OCI-M2 (cell line): ENCODE measurements around the gene PLEK.
"Not testable (repeated sequence)": the region's sequence is repeated elsewhere in the genome, so short reads cannot be mapped to it uniquely, and the experiment has no call there.

Experiments used
- DNase-seq: peaks from one replicate; lab custom pipeline; 2025; ENCODE audit not compliant: unreplicated experiment; lab: John Stamatoyannopoulos, UW

Gene PLEK

DNA sequence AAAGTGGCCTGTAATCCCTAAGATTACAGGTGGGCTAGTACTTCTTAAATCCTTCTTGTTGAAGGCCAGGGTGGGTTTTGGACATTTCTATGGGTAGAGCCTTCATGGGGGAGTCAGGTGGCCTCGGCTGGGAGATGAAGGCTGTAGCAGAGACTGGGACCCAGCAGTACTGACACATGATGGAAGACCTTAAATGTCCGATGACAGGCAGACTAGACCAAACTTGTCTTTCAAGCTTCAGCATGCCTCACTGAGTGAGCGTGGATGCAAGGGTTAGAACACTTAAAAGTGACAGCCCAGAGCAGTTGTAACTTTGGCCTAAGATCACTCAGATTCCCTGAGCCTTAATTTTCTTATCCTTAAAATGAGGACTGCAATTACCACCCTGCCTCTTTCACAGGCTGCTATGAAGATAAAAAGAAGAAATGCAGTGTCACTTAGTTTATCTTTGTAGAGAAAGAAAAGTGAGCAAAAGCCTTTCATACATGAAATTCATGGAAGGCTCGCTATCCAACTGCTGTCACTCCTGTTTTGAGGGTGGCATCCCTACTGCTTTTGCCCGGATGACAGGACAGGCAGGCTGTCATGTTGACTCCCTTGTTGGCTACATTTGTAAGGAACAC, 19.5 kb downstream of the PLEK start:
- DNase-seq, result no peak

GRCh38 chr2:68385220-68385906, 20.3 kb downstream of the PLEK start:
- DNase-seq, result no peak

- no peak for DNase-seq
Measured at GRCh38 chr2:68385907-68386287, 20.8 kb downstream of the PLEK start.

DNA sequence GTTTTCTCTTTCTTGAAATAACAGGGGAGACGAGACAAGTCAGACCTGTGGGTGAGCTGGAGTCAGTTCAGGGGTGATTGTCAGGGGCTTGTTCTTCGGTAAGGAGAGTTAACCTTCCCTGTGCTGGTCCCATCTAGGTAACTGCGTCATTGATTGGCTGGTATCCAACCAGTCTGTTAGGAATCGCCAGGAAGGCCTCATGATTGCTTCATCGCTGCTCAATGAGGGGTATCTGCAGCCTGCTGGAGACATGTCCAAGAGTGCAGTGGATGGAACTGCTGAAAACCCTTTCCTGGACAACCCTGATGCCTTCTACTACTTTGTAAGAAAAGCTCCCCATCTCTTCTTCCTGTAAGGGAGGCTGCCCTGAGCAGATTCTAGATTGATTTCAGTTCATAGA, 21.3 kb downstream of the PLEK start:
- no peak for DNase-seq

- no peak for DNase-seq
Measured at GRCh38 chr2:68387408-68388350, 22.6 kb downstream of the PLEK start.

GRCh38 chr2:68388358-68388757, 23.3 kb downstream of the PLEK start:
- DNase-seq, result no peak

GRCh38 chr2:68388772-68389171, 23.7 kb downstream of the PLEK start:
- DNase-seq, result no peak

GRCh38 chr2:68390114-68390513, 25.0 kb downstream of the PLEK start:
- DNase-seq, result no peak

DNA sequence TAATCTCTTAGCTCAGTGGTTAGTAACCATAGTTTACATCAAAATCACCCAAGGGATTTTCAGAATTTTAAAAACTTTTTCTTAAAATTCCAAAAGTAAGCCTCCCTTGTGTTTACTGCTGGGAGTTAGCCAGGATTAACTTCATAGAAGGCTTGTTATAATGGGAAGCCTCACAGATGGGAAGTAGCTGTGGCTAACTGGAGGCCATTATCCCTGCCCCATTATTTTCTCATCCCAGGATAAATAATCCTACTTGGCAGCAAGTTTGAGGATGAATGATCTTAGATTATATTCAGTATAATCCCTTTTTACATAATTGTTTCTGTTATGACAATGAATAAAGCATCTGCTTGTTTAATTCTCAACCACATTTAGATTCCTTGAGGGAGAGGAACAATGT, 25.5 kb downstream of the PLEK start:
- no peak for DNase-seq

DNA sequence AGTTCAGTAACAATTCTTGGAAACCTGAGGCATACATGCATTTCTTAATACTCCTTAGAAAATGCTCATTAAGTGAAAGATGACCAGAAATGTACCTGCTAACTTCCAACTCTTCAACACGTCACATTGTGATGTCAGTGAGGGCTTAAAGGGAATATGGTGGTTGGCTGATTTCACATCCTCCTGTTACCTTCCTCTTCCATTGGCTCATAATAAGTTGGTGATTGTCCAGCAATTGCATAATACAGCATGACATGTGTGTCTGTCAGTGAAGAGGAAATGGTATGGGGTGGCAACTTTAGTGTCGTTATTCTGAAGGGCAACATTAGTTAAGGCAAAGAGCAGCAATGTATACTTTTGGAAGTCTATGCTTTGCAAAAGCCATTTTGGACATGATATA, 26.0 kb downstream of the PLEK start:
- no peak for DNase-seq

DNA sequence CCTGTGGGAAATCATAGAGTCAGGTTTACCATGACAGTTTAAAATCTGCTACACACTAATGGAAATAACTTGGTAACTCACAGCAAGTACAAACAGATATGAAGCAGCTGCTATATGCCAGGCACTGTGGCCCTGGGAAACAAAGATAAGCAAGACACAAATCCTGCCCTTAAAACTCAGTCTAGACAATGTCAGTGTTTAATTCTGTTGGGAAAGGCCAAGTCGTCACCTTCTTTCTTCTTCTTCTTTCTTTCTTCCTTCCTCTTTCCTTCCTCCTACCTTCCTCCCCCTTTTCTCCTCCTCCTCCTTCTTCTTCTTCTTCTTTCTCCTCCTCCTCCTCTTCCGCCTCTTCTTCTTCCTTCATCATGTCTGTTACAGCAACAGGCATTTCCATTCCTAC, 26.8 kb downstream of the PLEK start:
- DNase-seq, result no peak

DNA sequence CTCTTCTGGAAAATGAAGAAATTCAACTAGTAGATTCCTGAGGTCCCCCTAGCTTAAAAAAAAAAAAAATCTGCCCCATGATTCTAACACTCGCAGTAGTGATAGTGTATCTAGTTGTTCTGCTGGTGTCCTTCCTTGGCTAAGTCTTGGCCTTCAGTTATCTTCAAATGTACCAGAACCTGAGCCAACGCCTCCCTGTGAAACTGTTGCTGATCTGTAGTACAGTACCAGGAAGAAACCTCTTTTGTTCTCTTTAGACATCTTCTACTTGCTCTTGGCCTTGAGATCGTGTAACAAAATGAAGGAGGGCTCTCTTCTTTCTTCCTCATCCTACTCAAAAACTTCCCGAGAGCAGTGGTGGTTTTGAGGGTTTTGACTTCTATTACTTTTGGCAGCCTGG, 31.0 kb downstream of the PLEK start:
- no peak for DNase-seq

- DNase-seq, result not testable (repeated sequence)
Measured at GRCh38 chr2:68397704-68398263, 32.7 kb downstream of the PLEK start.

GRCh38 chr2:68403199-68403644, 38.1 kb downstream of the PLEK start:
- DNase-seq, result peak; percentile 85

- DNase-seq, result no peak
Measured at GRCh38 chr2:68404164-68404563, 39.1 kb downstream of the PLEK start.

GRCh38 chr2:68404893-68405799, 40.1 kb downstream of the PLEK start:
- DNase-seq, result no peak

DNA sequence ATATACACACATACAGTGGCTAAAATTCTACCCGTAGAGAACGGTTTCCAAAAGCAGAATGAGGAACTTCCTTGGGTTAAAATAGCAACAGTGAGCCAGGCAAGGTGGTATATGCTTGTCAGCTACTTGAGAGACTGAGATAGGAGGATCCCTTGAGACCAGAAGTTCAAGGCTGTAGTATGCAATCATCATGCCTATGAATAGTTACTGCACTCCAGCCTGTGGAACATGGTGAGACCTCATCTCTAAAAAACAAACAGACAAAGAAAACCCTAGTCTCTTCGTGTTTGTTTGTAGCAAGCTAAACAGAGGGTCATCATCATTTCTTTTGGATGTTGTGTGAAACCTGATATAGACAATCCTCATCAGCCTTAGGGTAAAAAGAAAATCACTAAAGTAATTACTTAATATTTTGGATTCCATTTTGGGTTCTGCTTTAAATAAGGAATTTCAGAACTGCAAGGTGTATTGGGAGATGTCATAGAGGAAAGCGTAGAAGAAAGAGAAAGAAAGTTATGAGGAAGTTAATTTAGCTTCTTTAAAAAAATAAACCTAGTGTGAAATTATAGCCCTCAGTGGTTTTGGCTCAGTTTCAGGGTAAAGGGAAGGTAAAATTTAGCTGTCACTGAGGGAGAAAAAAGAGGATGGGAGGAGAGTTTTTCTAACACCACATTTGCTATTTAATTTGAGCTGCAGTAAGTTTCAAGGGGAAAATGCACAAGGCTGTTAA, 46.5 kb downstream of the PLEK start:
- DNase-seq, result peak; percentile 10

- no peak for DNase-seq
Measured at GRCh38 chr2:68412127-68412819, 47.2 kb downstream of the PLEK start.

- DNase-seq, result no peak
Measured at GRCh38 chr2:68413466-68413865, 48.4 kb downstream of the PLEK start.
